HG02610 (cell line): Measurements from ENCODE around the gene IGF2R.
"Not testable (repeated sequence)": the region's sequence is repeated elsewhere in the genome, so short reads cannot be mapped to it uniquely, and the experiment has no call there.

Experiments used
- ATAC-seq: cut with Tn5 transposase; IDR thresholded peaks from one replicate; pipeline ENCODE4 v1.9.1; 2021; ENCODE audit warnings: mild to moderate bottlenecking, moderate library complexity; ENCODE audit not compliant: unreplicated experiment

IGF2R gene

GRCh38 chr6:160116411-160116810 lies 147.5 kb downstream of the IGF2R start:
- no peak for ATAC-seq

GRCh38 chr6:160117137-160117536 lies 148.3 kb downstream of the IGF2R start:
- no peak for ATAC-seq

GRCh38 chr6:160118620-160119229 lies 149.8 kb downstream of the IGF2R start:
- no peak for ATAC-seq

GRCh38 chr6:160120087-160120486 lies 151.2 kb downstream of the IGF2R start:
- no peak for ATAC-seq

- no peak for ATAC-seq
Observed at GRCh38 chr6:160121558-160121957, 152.7 kb downstream of the IGF2R start, which contains the start of gene SLC22A1. SLC22A1 (plus strand) TSS chr6:160121815; CDS start chr6:160121936, 121 bp downstream.

- no peak for ATAC-seq
Observed at GRCh38 chr6:160121981-160122380, 153.1 kb downstream of the IGF2R start.

GRCh38 chr6:160122744-160123143 lies 153.9 kb downstream of the IGF2R start:
- ATAC-seq = no peak

GRCh38 chr6:160124007-160124406 lies 155.1 kb downstream of the IGF2R start:
- ATAC-seq = no peak

- ATAC-seq = no peak
Observed at GRCh38 chr6:160124605-160125004, 155.7 kb downstream of the IGF2R start.

GRCh38 chr6:160125105-160125504 lies 156.2 kb downstream of the IGF2R start:
- not testable (repeated sequence) for ATAC-seq

- ATAC-seq = no peak
Observed at GRCh38 chr6:160127270-160128124, 158.6 kb downstream of the IGF2R start.

GRCh38 chr6:160128125-160128683 lies 159.3 kb downstream of the IGF2R start:
- no peak for ATAC-seq

- no peak for ATAC-seq
Observed at GRCh38 chr6:160128879-160129516, 160.1 kb downstream of the IGF2R start.

- ATAC-seq = no peak
Observed at GRCh38 chr6:160129881-160130615, 161.2 kb downstream of the IGF2R start.

- no peak for ATAC-seq
Observed at GRCh38 chr6:160130729-160131484, 162.0 kb downstream of the IGF2R start.

GRCh38 chr6:160131636-160132296 lies 162.9 kb downstream of the IGF2R start:
- no peak for ATAC-seq

GRCh38 chr6:160132297-160132637 lies 163.4 kb downstream of the IGF2R start:
- no peak for ATAC-seq

GRCh38 chr6:160132776-160133338 lies 164.0 kb downstream of the IGF2R start:
- ATAC-seq = no peak
